GM06990 (cell line): Measurements from ENCODE around the gene GPR17.

Source experiments
- DNase-seq: peaks from one replicate; pipeline ENCODE4 v3.0.0-alpha.2; 2011; ENCODE audit not compliant: insufficient read length; ENCODE audit errors: extremely low read depth
- H3K27me3 ChIP-seq: replicated peaks from 2 replicates; pipeline ENCODE4 v1.6.0; 2011; ENCODE audit warnings: low read length; ENCODE audit not compliant: control insufficient read depth, insufficient read depth
- H3K36me3 ChIP-seq: 2 replicates; pipeline ENCODE4 v1.5.1; 2011; ENCODE audit warnings: low read length; ENCODE audit not compliant: control insufficient read depth, insufficient read depth
- H3K4me3 ChIP-seq: replicated peaks from 2 replicates; pipeline ENCODE4 v1.5.1; 2011; ENCODE audit warnings: low read depth, mild to moderate bottlenecking, control low read depth, low read length
- CTCF ChIP-seq: IDR thresholded peaks from 2 replicates; pipeline ENCODE4 v1.5.1; 2011; ENCODE audit warnings: low read length, control low read depth, mild to moderate bottlenecking, inconsistent platforms; ENCODE audit not compliant: insufficient read depth, poor library complexity, severe bottlenecking

The GPR17 gene

GRCh38 chr2:127641846-127642507, 4.0 kb upstream of the GPR17 start:
- DNase-seq: no peak
- Histone ChIP-seq H3K27me3 (no peaks in the 10 kb centered on the region), H3K36me3 (no peaks in the 10 kb centered on the region), H3K4me3 (no peak overlapping the region)
- no peak for TF ChIP-seq CTCF

- H3K4me3 ChIP-seq: no peak overlapping the region
- no peak for DNase-seq
- no peaks in the 10 kb centered on the region for H3K36me3 ChIP-seq
- TF ChIP-seq CTCF: no peak
- no peaks in the 10 kb centered on the region for H3K27me3 ChIP-seq
Observed at GRCh38 chr2:127642706-127643438, 3.1 kb upstream of the GPR17 start.

- Histone ChIP-seq H3K27me3 (no peaks in the 10 kb centered on the region), H3K4me3 (no peak overlapping the region), H3K36me3 (no peaks in the 10 kb centered on the region)
- TF ChIP-seq CTCF: no peak
- no peak for DNase-seq
Observed at GRCh38 chr2:127643439-127644065, 2.4 kb upstream of the GPR17 start.

- Histone ChIP-seq H3K4me3 (no peak overlapping the region), H3K27me3 (no peaks in the 10 kb centered on the region), H3K36me3 (no peaks in the 10 kb centered on the region)
- no peak for DNase-seq
- TF ChIP-seq CTCF: peak; percentile 7
Observed at GRCh38 chr2:127644066-127645025, 1.6 kb upstream of the GPR17 start.

- DNase-seq: no peak
- Histone ChIP-seq H3K4me3 (no peak overlapping the region), H3K27me3 (no peaks in the 10 kb centered on the region), H3K36me3 (no peaks in the 10 kb centered on the region)
- TF ChIP-seq CTCF: no peak
Observed at GRCh38 chr2:127645026-127645394, 943 bp upstream of the GPR17 start.
